GM19372 (cell line): ENCODE measurements around the gene PIN1.

Source experiments
- ATAC-seq: cut with Tn5 transposase; IDR thresholded peaks from one replicate; pipeline ENCODE4 v1.9.1; 2021; ENCODE audit warnings: mild to moderate bottlenecking, low read depth, moderate library complexity; ENCODE audit not compliant: unreplicated experiment

PIN1 gene

GRCh38 chr19:9850235-9850959 is 15.3 kb downstream of the PIN1 start:
- ATAC-seq, result no peak

DNA sequence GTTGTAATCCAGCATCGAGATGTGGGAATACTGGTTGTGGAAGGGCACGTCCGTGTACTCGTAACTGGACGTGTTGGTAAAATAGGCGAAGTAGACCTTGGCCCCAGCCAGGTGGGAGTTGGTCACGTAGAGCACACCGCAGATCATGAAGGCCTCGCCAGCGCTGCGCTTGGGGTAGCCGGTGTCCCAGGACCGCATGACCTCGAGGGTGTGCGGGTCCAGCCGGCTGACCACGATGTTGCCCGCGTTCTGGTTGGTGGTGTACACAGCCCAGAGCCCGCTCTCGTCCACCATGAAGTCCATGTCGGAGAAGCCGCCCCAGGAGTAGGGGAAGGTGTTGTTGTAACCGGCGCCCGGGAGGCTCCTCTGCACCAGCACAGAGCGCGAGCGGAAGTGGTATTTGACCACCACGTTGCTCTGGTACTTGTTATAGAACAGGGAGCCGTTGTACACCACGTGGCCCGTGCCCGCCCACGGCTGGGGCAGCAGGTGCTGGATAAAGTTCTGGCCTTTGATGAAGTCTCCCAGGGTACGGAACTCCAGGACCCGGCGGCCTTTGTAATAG is 19.2 kb downstream of the PIN1 start:
- no peak for ATAC-seq

- no peak for ATAC-seq
Observed at GRCh38 chr19:9856609-9857008, 21.5 kb downstream of the PIN1 start.

- no peak for ATAC-seq
Observed at GRCh38 chr19:9857076-9857721, 22.1 kb downstream of the PIN1 start.

GRCh38 chr19:9857920-9858746 is 23.0 kb downstream of the PIN1 start:
- ATAC-seq, result no peak

- ATAC-seq, result no peak
Observed at GRCh38 chr19:9858766-9859165, 23.6 kb downstream of the PIN1 start.

DNA sequence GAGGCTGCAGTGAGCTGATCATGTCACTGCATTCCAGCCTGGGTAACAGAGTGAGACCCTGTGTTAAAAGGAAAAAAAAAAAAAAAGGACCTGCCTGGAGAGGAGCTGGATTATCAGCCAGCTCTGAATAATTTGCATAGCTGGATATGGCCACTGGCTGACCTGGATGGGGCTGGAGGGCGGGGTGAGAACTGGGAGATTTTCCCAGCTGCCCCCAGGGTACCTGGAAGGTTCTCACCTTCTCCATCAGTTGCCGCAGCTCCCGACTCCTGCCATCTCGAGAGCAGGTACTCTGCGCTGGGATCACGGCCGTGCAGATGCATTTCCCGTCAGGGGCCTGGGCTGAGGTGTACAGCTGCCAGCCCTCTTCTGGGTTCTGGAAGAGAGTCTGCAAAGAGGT is 25.3 kb downstream of the PIN1 start:
- no peak for ATAC-seq

GRCh38 chr19:9861503-9861902 is 26.4 kb downstream of the PIN1 start:
- ATAC-seq, result no peak

DNA sequence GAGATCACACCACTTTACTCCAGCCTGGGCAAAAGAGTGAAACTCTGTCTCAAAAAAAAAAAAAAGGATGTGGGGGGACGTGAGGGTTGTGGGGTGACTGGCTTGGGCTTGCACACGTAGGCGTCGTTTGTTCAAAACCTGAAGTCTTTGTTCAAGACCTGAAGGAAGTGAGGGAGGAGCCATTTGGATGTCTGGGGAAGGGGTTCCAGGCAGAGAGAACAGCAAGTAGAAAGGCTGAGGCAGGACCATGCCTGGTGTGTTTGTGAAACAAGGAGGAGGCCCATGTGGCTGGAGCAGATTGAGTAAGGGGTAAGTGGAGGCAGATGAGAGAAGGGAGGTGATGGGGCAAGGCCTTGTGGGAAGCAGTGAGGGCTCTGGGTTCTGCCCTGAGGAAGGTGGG is 27.8 kb downstream of the PIN1 start:
- ATAC-seq, result no peak

DNA sequence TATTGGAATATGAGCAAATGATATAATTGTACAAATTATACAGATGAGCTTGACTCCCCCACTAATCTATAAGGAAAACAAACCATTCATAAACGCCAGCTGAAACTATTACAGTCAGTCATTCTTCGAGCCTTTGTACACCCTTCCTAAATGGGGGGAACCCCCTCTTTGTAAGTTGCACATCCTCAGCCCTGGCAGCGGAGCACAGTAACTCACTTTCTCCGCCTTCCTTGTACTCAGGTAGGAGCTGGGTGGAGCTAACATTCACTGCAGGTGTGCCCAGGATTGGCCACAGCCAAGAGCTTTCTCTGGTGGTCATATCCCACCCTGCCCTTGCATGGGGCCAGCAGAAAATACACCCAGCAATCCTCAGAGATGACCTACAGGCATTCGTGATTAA is 28.6 kb downstream of the PIN1 start:
- ATAC-seq, result no peak

DNA sequence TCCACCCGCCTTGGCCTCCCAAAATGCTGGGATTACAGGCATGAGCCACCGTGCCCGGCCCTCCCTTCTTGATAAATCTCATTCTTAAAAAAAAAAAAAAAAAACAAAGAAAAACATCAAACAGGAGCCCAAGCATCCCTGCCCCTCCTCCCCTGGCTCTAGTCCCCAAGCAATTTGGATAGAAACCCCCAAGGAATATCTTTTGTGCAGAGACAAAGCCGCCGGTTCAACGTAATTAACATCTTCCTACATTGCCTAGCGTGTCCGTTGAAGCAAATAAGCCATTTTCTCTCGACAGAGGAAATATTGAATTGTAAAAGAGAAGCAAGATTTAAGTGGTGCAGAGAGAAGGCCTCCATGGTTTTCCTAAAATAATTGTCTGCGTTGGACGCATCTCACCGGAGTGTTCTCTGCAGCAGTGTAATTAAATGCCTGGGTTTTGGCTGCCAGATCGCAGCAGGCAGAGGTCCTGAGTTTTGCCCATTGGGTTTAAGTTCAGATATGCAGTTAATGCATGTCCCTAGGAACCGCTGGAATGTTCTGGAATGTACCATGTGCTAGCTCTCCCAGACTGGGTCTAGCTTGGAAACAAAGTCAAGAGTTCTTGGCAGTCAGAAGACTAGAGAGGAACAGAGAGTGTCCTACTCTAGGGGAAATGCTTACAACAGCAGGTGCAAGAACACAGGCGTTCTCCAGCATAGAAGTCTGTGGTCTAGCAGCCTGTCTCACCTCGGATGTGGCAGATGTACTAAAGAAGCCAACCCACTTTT is 30.8 kb downstream of the PIN1 start:
- no peak for ATAC-seq

GRCh38 chr19:9868983-9869617 is 34.0 kb downstream of the PIN1 start:
- ATAC-seq, result no peak

- ATAC-seq, result no peak
Observed at GRCh38 chr19:9871626-9872338, 36.7 kb downstream of the PIN1 start.

DNA sequence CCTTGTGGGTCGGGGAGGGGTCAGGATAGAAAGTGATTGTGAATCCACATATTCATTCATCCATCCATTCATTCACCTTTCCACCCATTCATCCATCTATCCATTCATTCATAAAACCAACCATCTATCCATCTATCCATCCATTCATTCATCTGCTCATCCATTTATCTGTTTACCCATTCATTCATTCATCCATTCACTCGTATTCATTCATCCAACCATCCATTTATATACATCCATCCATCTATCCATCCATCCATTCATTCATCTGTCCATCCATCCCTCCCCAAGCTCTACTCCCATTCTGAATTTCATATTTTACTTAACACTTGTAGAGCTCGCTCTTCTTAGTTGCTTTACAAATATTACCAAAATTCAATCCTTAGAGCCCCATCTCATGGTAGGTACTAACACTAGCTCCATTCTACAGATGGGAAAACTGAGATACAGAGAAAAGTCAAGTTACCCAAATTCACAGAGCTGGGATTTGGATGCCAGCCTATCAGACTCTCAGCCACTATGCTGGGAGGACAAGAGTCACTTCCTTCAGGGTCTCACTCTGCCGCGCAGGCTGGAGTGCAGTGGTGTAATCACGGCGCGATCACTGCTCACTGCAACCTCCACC is 37.6 kb downstream of the PIN1 start:
- no peak for ATAC-seq

DNA sequence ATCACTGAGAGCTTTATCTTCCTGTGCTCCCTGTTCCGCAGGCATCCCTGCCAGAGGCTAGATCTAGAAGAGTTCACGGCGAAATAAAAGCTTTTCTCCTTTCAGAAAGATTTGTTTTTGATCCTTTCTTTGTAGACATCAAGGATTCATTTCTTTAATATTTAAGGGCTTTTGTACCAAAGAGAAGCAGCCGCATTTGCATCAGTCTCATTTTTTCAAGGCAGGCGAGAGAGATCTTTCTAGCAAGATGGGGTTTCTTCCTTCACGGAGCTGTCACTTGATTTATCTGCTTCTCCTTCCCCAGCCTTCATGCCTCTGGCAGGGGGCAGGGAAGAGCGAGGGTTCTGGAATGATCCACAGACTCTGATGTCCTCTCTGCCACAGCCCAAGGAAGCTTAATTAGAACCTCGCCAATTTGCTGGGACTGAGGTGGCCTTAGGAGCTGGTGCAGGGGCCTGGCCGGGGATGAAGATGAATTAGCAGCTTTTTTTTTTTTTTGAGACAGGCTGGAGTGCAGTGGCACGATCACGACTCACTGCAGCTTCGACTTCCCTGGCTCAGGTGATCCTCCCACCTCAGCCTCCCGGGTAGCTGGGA is 40.0 kb downstream of the PIN1 start:
- ATAC-seq, result no peak

GRCh38 chr19:9875796-9876195 is 40.7 kb downstream of the PIN1 start:
- ATAC-seq, result no peak

DNA sequence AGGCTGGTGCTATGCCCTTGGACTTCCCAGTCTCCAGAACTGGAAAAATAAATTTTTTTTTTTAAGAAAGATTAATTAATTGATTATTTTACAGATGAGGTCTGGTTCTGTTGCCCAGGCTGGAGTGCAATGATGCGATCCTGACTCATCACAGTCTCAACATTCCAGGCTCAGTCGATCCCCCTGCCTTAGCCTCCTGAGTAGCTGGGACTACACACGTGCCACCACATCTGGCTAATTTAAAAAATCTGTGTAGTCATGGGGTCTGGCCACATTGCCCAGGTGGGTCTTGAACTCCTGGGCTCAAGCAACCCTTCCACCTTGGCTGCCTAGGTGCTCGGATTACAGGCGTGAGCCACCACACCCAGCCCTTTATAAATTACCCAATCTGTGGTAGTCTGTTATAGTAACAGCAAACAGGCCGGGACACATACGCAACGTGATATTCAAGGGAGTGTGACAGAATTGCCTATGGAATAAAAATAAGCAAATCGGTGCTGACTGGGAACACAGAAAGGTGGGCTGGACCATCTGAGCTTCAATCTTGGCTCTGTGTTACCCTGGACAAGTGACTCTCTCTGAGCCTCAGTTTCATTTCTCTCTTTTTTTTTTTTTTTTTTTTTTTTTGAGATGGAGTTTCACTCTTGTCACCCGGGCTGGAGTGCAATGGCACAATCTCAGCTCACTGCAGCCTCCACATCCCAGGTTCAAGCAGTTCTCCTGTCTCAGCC is 42.8 kb downstream of the PIN1 start:
- ATAC-seq, result no peak
